SK-N-SH treated with all-trans-retinoic acid at 6 μM for 48 hours (cell line): ENCODE measurements around the gene PLPPR5.
A peak's percentile ranks its signal among the peaks of the same experiment; 100 is the strongest.

Experiments used
- ATAC-seq: fragments of 200-7000 bp; cut with Tn5 transposase; 3 replicates; pipeline ENCODE4 v1.9.1; 2020; ENCODE audit warnings: mild to moderate bottlenecking, moderate library complexity
- ARNTL ChIP-seq: fragments of 450-650 bp; formaldehyde crosslinking; IDR thresholded peaks from 2 replicates; pipeline ENCODE4 v1.5.0; 2020; ENCODE audit warnings: low read depth, mild to moderate bottlenecking, moderate library complexity, borderline replicate concordance
- BACH2 ChIP-seq: fragments of 250-450 bp; sonication (Bioruptor Pico); IDR thresholded peaks from 2 replicates; pipeline ENCODE4 v1.9.0; 2021; ENCODE audit warnings: mild to moderate bottlenecking, borderline replicate concordance
- CSDC2 ChIP-seq: fragments of 250-450 bp; sonication (Bioruptor Pico); IDR thresholded peaks from 2 replicates; pipeline ENCODE4 v1.5.0; 2020; ENCODE audit warnings: mild to moderate bottlenecking, moderate library complexity
- ESRRG ChIP-seq: fragments of 250-450 bp; sonication (Bioruptor Pico); IDR thresholded peaks from 2 replicates; pipeline ENCODE4 v1.6.1; 2021; ENCODE audit warnings: mild to moderate bottlenecking
- GLIS3 ChIP-seq: fragments of 250-450 bp; sonication (Bioruptor Pico); IDR thresholded peaks from 2 replicates; pipeline ENCODE4 v1.5.0; 2020; ENCODE audit warnings: mild to moderate bottlenecking, moderate library complexity
- ISL1 ChIP-seq: fragments of 250-450 bp; sonication (Bioruptor Pico); IDR thresholded peaks from 2 replicates; pipeline ENCODE4 v2.1.2; 2022; ENCODE audit warnings: mild to moderate bottlenecking, moderate library complexity
- OSR1 ChIP-seq: fragments of 250-450 bp; sonication (Bioruptor Pico); IDR thresholded peaks from 2 replicates; pipeline ENCODE4 v1.8.0; 2022; ENCODE audit warnings: moderate library complexity, mild to moderate bottlenecking, inconsistent platforms
- PPARA ChIP-seq: fragments of 250-450 bp; sonication (Bioruptor Pico); IDR thresholded peaks from 2 replicates; pipeline ENCODE4 v1.5.0; 2020; ENCODE audit warnings: mild to moderate bottlenecking, borderline replicate concordance
- RARB ChIP-seq: fragments of 250-450 bp; sonication (Bioruptor Pico); IDR thresholded peaks from 2 replicates; pipeline ENCODE4 v1.8.0; 2021; ENCODE audit warnings: mild to moderate bottlenecking, moderate library complexity
- SNAI2 ChIP-seq: fragments of 250-450 bp; sonication (Bioruptor Pico); IDR thresholded peaks from 2 replicates; pipeline ENCODE4 v1.5.0; 2020; ENCODE audit warnings: mild to moderate bottlenecking, moderate library complexity
- TCF4 ChIP-seq: fragments of 250-450 bp; sonication (Bioruptor Pico); IDR thresholded peaks from 2 replicates; pipeline ENCODE4 v1.8.0; 2021; ENCODE audit warnings: mild to moderate bottlenecking, moderate library complexity, borderline replicate concordance
- TOX ChIP-seq: fragments of 250-450 bp; sonication (Bioruptor Pico); IDR thresholded peaks from 2 replicates; pipeline ENCODE4 v1.8.0; 2021; ENCODE audit warnings: mild to moderate bottlenecking, moderate library complexity, borderline replicate concordance
- ZC3H10 ChIP-seq: fragments of 250-450 bp; sonication (Bioruptor Pico); IDR thresholded peaks from 2 replicates; pipeline ENCODE4 v1.5.1; 2021; ENCODE audit warnings: mild to moderate bottlenecking, moderate library complexity
- ZFP30 ChIP-seq: fragments of 450-650 bp; formaldehyde crosslinking; IDR thresholded peaks from 2 replicates; pipeline ENCODE4 v1.5.0; 2022; ENCODE audit warnings: mild to moderate bottlenecking, moderate library complexity
- ZNF565 ChIP-seq: fragments of 450-650 bp; formaldehyde crosslinking; conservative IDR thresholded peaks from 2 replicates; pipeline ENCODE4 v1.5.0; 2020; ENCODE audit warnings: low read depth, mild to moderate bottlenecking, moderate library complexity
- ZNF70 ChIP-seq: fragments of 450-650 bp; formaldehyde crosslinking; IDR thresholded peaks from 2 replicates; pipeline ENCODE4 v1.5.0; 2020; ENCODE audit warnings: mild to moderate bottlenecking, moderate library complexity
- ZNF8 ChIP-seq: fragments of 450-650 bp; formaldehyde crosslinking; IDR thresholded peaks from 2 replicates; pipeline ENCODE4 v1.5.0; 2020; ENCODE audit warnings: mild to moderate bottlenecking, moderate library complexity
- TF ChIP-seq, protein P1 (sequence below): fragments of 250-450 bp; sonication (Bioruptor Pico); IDR thresholded peaks from 2 replicates; pipeline ENCODE4 v1.5.1; 2021; ENCODE audit warnings: mild to moderate bottlenecking, moderate library complexity
- TF ChIP-seq, protein P2 (sequence below): fragments of 250-450 bp; sonication (Bioruptor Pico); IDR thresholded peaks from 2 replicates; pipeline ENCODE4 v1.5.1; 2020; ENCODE audit warnings: low read depth, mild to moderate bottlenecking, moderate library complexity
- TF ChIP-seq, protein P3 (sequence below): fragments of 250-450 bp; sonication (Bioruptor Pico); IDR thresholded peaks from 2 replicates; pipeline ENCODE4 v1.8.0; 2020; ENCODE audit warnings: mild to moderate bottlenecking, moderate library complexity, borderline replicate concordance

PLPPR5 gene

GRCh38 chr1:98937347-98937746 is 67.3 kb downstream of the PLPPR5 start:
- TF ChIP-seq ZNF70, result no peak
- no peak for TF ChIP-seq TOX (CRISPR knock-in tag)
- TF ChIP-seq OSR1 (CRISPR knock-in tag), result no peak
- no peak for TF ChIP-seq TCF4 (CRISPR knock-in tag)
- TF ChIP-seq, protein P1, sequence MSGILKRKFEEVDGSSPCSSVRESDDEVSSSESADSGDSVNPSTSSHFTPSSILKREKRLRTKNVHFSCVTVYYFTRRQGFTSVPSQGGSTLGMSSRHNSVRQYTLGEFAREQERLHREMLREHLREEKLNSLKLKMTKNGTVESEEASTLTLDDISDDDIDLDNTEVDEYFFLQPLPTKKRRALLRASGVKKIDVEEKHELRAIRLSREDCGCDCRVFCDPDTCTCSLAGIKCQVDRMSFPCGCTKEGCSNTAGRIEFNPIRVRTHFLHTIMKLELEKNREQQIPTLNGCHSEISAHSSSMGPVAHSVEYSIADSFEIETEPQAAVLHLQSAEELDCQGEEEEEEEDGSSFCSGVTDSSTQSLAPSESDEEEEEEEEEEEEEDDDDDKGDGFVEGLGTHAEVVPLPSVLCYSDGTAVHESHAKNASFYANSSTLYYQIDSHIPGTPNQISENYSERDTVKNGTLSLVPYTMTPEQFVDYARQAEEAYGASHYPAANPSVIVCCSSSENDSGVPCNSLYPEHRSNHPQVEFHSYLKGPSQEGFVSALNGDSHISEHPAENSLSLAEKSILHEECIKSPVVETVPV (CRISPR knock-in tag), result no peak
- no peak for TF ChIP-seq ZNF8 (CRISPR knock-in tag)
- TF ChIP-seq BACH2 (CRISPR knock-in tag), result no peak
- TF ChIP-seq ISL1 (CRISPR knock-in tag), result no peak
- TF ChIP-seq ZFP30 (CRISPR knock-in tag), result no peak
- TF ChIP-seq ZC3H10 (CRISPR knock-in tag), result no peak
- TF ChIP-seq RARB (CRISPR knock-in tag), result no peak
- TF ChIP-seq ESRRG (CRISPR knock-in tag), result no peak
- no peak for TF ChIP-seq ZNF565
- TF ChIP-seq, protein P2, sequence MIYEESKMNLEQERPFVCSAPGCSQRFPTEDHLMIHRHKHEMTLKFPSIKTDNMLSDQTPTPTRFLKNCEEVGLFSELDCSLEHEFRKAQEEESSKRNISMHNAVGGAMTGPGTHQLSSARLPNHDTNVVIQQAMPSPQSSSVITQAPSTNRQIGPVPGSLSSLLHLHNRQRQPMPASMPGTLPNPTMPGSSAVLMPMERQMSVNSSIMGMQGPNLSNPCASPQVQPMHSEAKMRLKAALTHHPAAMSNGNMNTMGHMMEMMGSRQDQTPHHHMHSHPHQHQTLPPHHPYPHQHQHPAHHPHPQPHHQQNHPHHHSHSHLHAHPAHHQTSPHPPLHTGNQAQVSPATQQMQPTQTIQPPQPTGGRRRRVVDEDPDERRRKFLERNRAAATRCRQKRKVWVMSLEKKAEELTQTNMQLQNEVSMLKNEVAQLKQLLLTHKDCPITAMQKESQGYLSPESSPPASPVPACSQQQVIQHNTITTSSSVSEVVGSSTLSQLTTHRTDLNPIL (CRISPR knock-in tag), result no peak
- no peak for TF ChIP-seq PPARA (CRISPR knock-in tag)
- no peak for TF ChIP-seq ARNTL
- no peak for TF ChIP-seq SNAI2 (CRISPR knock-in tag)

DNA sequence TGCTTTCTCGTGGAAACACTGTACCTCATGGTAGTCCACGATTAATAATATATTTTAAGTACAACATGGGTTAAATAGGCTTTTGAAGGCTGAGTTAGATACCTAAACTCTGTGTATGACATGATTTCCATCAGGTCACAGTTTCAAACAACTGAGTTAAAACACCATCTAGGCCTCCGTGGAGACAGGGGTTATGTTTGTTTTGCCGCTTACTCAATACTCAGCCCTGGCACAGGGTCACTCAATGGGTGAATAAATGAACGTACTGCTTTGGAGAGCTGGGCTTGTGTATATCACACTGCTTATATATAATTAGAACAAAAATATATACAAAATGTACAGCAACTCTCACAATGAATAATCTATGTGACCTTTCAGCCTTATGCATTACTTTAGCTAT is 72.5 kb downstream of the PLPPR5 start:
- ATAC-seq, result no peak
- TF ChIP-seq OSR1 (CRISPR knock-in tag), result no peak
- TF ChIP-seq ZNF8 (CRISPR knock-in tag), result no peak
- TF ChIP-seq ZNF70, result no peak
- TF ChIP-seq ARNTL, result no peak
- TF ChIP-seq ZFP30 (CRISPR knock-in tag), result no peak
- no peak for TF ChIP-seq SNAI2 (CRISPR knock-in tag)
- no peak for TF ChIP-seq ZC3H10 (CRISPR knock-in tag)
- TF ChIP-seq, protein P2 (CRISPR knock-in tag), result no peak
- TF ChIP-seq PPARA (CRISPR knock-in tag), result no peak
- TF ChIP-seq GLIS3, result no peak
- TF ChIP-seq TCF4 (CRISPR knock-in tag), result no peak
- TF ChIP-seq RARB (CRISPR knock-in tag), result no peak

More at GRCh38 chr1:98937347-98937746, 67.3 kb downstream of the PLPPR5 start:
- no peak for ATAC-seq

DNA sequence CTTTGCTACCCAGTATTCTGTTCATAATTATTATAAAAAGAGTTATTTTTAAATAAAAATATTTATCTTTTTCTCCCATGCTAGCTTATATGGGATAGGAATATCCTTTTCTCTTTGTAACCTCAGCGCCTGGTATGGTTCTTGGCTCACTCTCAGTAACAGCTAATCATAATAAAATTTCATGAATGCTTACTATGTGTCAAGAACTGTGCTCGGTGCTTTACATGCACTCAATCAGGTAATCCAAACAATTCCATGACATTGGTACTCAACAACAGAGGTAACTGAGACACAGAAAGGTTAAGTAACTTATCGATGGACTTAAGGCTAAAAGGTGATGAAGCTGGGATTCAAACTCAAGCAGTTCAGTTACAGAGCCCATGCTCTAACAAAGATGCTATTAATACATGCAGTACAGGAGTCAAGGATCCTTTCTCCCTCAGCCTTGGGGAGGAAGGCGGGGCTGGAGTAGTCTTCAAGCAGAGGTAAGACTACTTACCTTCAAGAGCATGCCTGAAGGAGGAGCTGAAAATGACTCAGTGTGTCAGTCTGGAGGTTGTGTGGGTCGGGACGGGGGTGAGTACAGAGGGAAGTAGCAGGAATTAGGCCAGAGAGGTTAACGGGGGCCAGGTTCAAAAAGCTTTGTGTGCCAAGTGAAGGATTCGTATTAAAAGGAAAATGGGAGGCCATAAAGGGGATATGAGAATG is 73.4 kb downstream of the PLPPR5 start:
- no peak for ATAC-seq

DNA sequence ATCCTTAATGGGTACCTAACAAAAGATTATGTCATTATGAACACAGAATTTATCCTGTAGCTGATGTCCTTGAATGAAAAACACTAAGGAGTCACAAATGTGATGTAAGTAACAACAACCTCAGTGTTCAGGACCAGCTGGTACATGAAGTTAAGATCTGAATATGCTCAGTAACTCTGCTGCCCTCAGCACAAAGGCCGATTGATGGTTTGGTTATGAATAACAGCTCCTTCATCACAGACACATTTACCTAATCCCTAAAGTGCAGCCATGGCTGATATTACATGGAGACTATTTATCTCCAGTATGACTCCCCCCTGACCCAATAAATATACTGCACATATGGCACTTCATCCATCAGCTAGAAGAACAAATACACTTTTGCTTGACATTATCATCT is 75.2 kb downstream of the PLPPR5 start:
- no peak for TF ChIP-seq ESRRG (CRISPR knock-in tag)
- TF ChIP-seq TCF4 (CRISPR knock-in tag), result 0 out of 2 replicates have a peak, but pooled peaks have one; percentile 24
- no peak for TF ChIP-seq TOX (CRISPR knock-in tag)
- no peak for TF ChIP-seq ZC3H10 (CRISPR knock-in tag)
- TF ChIP-seq, all 23 proteins: peak for 1
- ATAC-seq, result no peak

More for the DNA sequence above, 73.4 kb downstream of the PLPPR5 start:
- TF ChIP-seq SNAI2 (CRISPR knock-in tag) (no peak), ESRRG (CRISPR knock-in tag) (no peak), ZNF565 (no peak), ZFP30 (CRISPR knock-in tag) (no peak)
- TF ChIP-seq, protein P3, sequence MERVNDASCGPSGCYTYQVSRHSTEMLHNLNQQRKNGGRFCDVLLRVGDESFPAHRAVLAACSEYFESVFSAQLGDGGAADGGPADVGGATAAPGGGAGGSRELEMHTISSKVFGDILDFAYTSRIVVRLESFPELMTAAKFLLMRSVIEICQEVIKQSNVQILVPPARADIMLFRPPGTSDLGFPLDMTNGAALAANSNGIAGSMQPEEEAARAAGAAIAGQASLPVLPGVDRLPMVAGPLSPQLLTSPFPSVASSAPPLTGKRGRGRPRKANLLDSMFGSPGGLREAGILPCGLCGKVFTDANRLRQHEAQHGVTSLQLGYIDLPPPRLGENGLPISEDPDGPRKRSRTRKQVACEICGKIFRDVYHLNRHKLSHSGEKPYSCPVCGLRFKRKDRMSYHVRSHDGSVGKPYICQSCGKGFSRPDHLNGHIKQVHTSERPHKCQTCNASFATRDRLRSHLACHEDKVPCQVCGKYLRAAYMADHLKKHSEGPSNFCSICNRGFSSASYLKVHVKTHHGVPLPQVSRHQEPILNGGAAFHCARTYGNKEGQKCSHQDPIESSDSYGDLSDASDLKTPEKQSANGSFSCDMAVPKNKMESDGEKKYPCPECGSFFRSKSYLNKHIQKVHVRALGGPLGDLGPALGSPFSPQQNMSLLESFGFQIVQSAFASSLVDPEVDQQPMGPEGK (CRISPR knock-in tag), result no peak
- TF ChIP-seq, all 23 proteins: peak for 0

- no peak for ATAC-seq
- TF ChIP-seq, protein P2 (CRISPR knock-in tag), result no peak
- TF ChIP-seq PPARA (CRISPR knock-in tag), result no peak
- no peak for TF ChIP-seq TOX (CRISPR knock-in tag)
- TF ChIP-seq ZNF70, result no peak
- TF ChIP-seq SNAI2 (CRISPR knock-in tag), result no peak
- TF ChIP-seq CSDC2 (CRISPR knock-in tag), result no peak
- no peak for TF ChIP-seq ISL1 (CRISPR knock-in tag)
- TF ChIP-seq TCF4 (CRISPR knock-in tag), result no peak
These were observed 78.1 kb downstream of the PLPPR5 start for GRCh38 chr1:98926597-98926996.
